GDM1 (cell line): Measurements from ENCODE around the gene LMBR1L.
"Not testable (repeated sequence)": the region's sequence is repeated elsewhere in the genome, so short reads cannot be mapped to it uniquely, and the experiment has no call there.

Experiments
- DNase-seq: peaks from one replicate; lab custom pipeline; 2025; lab: John Stamatoyannopoulos, UW

LMBR1L gene

DNA sequence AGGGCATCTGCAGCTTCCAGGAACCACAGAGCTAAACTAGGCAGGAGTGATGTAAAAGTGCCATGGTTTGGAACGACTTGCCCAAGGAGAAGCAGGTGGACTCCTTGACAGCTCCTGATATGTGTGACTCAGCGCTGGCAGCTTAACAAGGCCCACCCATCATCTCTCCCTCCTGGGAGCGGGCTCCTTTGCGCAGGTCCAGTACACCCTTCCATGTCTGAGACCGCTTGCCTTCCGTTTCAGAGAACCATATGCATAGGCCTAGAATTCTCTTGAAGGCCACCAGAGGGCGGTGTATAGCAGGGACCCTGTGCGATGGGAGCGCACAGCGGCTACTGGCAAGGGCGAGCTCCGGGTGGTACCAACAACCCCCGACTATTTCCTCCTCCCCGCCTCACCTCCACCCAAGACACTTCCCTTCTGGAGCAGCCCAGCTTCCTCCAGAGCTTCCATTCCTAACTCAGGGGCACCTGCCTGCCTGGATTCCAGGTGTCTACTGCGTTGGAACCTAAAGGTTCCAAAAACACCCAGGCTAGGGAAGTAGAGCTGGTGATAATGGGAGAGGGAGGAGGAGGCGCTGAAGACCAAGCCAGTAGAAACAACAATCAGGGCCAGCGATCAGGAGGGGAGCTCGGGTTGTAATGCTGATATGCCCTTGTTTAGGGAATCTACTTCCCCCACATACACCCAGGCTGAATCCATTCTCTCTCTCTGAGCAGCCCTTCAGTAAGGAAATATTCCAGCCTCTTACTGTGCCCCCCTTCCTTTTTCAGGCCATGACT lies 22.3 kb downstream of the LMBR1L start:
- peak; percentile 76 for DNase-seq

DNA sequence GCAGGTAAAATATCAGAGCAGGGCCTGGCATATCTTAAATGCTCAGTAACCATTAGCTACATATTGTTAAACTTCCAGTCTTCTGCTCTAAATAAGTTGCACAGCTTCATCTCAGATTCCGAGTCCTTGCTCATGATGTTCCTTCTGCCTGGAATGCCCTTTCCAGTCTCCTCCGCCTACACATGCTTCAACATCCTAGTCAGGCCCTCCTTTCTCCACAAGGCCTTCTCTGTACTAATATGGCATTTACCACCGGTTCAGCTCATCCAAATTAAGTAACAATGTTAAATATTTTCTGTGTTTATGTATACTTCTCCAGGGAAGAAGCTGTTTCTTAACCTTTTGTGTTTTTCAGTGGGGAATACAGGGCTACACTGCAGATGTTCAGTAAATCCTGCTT lies 24.5 kb downstream of the LMBR1L start:
- no peak for DNase-seq

DNA sequence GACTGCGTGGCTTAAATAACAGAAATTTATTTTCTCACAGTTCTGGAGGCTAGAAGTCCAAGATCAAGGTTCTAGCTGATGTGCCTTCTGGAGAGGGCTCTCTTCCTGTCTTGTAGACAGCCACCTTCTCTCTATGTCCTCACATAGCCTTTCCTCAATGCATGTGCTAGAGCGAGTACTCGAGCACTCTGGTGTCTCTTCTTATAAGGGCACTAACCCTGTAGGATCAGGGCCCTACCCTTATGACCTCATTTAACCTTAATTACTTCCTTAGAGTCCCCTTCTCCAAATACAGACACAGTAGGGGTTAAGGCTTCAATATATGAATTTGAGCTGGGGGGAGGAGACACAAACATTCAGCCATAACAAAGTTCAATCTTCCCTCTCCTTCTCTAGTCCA lies 26.2 kb downstream of the LMBR1L start:
- DNase-seq: no peak

DNA sequence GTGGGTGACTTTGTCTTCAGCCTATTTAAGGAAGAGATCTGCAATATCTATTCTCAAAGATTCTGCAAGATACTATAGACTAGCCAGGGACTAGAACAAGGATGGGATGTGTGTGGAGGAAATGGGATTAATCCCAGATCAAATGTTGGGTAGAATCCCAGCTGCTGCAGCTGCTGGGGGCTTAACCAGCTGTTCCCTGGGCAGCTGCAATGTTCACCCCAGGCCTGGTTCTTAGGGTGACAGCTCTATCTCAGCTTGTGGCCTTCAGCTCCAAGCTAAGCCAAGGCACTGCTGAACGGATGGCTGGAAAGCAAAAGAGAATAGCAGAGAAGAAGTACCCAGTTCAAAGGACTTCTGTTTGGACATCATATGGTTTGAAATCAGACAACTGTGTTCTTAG lies 30.9 kb downstream of the LMBR1L start:
- DNase-seq: no peak

DNA sequence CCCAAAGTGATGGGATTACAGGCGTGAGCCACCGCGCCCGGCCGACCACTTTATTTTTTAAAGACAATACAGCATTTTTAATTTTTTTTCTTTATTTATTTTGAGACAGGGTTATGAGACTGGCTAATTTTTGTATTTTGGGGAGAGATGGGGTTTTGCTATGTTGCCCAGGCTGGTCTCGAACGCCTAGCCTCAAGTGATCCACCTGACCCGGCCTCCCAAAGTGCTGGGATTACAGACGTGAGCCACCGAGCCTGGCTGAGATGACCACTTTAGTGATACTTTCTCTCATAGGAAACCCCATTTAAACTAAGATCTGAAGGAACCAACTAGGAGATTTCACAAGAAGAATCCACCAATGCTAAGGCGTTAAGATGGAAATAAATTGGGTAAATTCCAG lies 39.7 kb downstream of the LMBR1L start:
- no peak for DNase-seq

DNA sequence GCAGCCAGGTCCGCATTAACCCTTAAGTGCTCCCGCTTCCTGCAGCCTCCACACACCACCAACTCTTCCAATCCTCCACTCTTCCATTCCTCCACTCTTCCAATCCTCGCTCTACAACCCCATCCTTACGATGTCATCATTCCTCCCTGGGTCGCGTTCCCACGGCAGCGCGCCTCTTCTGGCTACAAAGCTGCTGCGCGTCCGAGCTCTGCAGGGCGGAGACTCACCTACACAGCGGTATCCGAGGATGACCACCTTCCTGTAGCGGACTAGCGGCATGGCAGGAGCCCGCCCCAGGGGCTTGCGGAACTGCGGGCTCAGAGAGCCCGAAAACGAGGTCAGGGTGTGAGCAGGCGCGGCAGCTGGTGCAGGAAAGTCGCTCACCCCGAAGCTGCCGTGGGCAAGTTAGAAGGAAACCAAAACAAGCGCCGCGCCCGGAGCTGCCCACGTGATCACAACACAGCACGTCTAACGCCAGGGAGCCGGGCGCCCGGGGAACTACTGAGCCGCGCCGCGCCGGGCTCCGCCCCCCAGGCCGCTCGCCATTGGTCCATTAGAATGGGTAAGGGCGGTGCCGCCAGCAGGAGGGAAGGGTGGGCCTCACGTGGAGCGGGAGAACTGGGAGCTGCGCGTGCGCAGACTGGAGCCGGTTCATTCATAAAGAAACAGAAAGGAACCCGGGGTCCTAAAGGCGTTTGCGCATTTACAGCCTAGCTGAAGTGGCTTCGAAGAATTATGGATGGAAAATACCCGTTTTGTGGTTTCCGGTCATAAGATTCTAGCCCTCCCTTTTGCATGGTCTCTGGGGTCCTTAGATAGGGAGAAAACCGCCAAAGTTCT lies 40.9 kb downstream of the LMBR1L start, which contains the start of gene RHEBL1:
Gene RHEBL1, minus strand, starts transcription at position 473 of the 840 bp plus-strand sequence. Its CDS starts 194 bp downstream, at position 279.
- peak; percentile 96 for DNase-seq

DNA sequence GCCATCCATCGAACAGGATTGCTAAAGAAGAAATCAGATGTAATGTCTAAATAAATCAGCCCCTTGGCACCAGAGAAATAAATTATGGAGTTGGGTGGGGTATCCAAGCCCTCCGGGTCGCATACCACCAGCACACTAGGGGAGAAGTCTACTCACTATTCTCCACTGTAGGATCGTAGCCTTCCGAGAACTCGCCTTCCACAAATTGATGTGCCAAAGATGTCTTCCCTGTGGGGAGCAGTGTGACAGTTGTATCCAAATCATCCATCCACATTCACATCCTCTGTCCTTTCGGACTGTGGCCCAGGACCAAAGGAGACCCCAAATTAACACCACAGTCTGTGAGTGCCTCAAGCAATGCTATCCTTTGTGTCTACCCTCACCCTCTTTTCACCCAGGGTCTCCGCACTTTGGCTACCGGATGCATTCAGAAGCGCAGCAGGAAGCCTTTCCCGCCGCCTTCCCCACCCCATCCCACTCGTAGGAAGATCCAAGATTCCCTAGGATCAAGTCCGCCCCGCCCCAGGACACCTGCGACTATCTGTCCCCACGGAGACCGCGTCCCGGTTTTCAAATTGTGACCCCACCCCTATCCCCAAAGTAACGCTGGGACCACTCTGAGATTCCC lies 41.7 kb downstream of the LMBR1L start:
- no peak for DNase-seq

DNA sequence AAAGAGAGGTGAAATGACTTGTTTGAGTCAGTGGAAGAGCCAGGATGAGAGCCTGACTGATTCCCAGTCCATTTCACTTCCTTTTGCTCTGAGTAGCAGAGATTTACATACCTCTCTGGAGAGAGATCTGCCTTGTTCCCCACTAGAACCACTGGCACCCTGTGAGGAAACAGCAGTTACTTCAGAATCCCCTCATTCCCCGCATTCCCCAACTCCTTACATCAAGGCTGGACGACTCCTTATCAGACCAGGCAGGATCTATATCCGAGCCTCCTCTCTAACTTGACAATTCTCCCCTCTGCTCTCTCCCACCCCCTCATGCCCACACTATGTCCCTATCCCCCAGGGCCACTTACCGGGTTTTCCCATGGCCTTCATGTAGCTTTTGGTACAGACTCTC lies 44.5 kb downstream of the LMBR1L start:
- no peak for DNase-seq

DNA sequence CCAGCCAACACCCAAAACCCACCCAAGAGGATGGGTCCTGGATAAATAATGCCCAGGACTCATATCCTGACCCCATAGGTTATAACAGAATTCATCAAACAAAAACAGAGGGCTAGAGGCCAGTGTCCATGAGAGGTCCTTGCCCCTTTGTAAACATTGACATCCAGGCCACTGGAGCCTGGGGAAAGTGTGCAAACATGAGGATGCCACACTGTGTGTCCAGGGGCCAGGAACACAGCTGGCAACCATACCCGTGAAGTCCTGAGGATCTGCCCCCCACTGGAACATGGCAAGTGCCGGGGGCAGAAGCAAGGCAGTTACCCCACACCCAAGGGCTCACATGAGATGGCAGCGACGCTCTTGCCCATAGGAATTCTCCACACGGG lies 45.9 kb downstream of the LMBR1L start:
- DNase-seq: no peak

DNA sequence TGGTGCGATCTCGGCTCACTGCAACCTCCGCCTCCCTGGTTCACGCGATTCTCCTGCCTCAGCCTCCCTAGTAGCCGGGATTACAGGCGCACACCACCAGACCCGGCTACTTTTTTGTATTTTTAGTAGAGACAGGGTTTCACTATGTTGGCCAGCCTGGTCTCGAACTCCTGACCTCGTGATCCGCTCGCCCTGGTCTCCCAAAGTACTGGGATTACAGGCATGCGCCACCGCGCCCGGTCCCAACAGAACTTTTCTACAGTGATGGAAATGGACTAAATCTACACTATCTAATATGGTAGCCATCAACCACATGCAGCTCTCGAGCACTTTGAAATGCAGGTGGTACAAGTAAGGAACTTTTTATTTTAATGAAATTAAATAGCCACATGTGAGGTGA lies 48.7 kb downstream of the LMBR1L start:
- not testable (repeated sequence) for DNase-seq

DNA sequence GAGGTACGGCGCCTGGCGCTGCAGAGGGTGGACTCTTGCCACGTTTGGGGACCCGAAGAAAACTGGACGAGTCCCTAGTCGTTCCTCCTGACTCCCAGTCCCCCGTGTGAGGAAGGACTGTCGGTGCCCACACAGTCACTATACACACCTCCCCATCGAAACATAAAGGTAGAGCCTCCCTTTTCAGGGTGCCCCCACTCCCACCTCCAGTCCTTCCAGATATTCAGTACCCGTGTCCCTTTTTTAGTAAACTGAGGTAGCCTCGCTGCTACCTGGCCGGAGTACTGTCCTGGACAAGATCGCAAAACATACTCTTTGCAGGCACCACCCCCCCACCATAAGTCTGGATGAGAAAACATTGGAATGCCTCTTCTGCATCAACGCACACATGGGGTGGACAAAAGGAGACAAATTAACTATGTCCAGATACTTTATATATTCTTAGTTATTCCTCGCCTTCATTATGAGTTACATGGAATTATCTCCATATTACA lies 49.4 kb downstream of the LMBR1L start:
- DNase-seq: peak; percentile 24

DNA sequence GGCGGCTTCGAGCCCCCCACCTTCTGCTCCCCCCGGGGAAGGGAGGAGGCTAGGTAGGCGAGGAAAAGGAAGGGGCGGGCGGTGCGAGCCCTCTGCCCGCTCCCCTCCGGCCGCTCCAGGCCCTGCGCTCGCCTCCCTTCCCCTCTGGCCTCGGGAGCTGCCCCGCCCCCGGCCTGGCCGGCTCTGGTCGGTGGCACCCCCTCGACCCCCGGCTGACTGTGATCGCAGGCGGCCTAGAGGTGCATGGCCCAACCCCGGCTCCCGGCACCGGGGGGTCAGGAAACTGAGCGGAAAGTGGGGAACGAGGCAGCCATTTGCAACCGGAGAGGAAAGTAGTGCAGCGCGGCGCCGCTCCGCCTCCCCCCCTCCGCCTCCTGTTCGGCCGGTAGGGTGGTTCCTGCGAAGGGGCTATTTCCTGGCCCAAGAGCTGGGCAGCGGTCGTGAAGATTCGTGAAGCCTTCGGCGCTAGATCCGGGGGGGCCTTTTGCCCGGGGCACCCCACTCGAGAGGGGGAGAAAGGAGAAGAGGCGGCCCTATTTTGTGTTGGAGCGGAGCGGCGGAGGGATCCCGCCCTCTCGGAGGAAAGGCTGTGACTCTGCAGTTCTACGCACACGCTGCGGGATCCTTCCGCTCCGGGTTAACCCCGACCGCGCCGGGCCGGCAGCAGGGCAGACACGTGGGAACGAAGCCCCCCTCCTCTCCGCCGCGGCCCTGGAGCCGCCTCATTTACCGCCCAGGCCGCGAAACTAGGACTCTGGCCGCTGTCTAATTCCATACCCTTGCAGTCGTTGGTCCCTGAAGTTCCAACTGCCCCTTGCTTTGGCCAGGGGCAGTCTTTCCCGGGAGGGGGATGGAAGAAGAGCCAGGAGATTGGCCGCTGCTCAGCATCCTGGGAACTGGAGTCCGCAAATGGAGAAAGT lies 50.1 kb downstream of the LMBR1L start, which contains the start of gene KMT2D:
Gene KMT2D, minus strand, starts transcription at position 558 of the 920 bp plus-strand sequence. CDS start 5,470 bp downstream, outside the sequence.
- DNase-seq: peak; percentile 87

DNA sequence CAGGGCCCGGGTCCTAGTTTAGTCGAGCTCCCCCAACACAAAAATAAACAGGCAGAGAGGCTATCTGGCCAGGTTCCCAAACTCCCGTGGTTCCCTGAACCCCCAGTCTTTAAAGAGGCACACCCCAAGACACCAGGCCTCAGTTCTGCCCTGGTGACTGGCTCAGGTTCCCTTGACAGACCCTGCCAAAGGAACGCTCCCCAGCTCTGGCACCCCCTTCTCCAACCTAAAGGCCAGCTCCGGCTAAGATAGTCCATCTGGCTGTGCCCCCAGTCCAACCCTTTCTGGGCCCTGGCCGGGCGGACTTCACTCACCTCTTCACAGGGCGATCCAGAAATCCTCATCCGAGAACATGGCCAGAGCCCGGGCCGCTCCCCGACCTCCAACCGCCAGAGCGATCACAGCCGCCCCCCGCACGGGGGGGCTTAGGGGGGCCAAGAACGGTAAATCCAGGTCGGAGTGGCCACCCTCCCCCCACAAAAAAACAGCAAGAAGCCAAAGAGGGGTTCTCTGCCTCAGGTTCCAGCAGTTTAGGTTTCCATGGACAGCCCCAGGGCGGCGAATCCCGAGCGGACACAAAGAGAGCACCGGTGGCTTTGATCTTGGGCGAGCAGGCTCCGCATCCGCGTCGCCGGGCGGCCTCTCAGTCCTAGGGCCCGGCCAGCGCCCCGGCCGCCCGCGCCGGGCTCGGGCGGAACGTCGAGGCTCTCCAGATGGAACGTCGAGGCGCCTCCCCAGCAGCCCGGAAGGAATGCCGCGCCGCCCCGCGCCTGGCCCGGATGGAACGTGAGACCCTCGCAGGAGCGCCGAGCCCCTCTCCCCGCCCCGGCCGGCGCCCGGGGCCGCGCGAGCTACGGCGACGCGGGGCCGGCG lies 51.1 kb downstream of the LMBR1L start:
- DNase-seq: no peak

DNA sequence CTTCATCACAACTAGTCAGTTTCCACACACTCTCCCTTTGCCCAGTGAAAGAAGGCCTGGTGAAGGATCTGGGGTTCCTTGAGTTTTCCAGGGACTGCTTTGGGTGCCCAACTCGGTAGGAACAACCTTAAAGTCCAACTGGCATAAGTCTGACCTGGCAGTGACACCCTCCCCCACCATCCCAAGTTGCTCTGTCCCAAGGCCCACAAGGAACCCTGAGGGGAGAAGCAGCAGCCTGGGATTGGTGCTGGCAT lies 51.7 kb downstream of the LMBR1L start:
- DNase-seq: no peak

DNA sequence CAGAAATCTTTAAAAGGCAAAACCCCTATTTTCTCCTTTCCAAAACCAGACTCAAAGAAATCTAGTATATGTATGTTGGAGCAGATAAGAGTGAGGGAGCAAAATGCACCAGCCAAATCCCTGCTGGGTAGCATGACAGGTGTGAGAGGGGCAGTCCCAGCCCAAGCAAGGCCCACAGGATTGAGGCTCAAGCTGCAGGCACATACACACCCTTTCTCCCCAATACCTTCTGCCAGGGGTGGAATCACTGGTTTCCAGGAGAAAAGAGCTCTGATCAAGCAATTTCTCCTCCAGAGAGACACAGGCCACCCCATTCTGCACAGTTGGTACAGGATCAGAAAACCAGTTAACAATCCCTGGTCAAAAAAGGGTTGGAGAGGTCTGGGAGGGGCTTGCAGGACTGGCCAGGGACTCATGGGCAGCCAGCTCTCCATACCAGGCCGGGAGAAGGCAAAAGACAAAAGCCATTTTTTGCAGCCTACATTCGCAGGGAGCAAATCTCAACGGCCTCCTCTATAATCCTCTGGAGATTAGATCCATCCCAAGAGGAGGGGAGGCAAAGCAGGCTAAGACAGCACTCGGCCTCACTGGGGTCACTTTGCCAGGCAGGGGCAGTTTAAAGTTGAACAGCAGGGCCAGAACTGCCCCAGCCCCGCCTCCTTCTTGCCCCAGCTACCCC lies 52.1 kb downstream of the LMBR1L start:
- DNase-seq: no peak

DNA sequence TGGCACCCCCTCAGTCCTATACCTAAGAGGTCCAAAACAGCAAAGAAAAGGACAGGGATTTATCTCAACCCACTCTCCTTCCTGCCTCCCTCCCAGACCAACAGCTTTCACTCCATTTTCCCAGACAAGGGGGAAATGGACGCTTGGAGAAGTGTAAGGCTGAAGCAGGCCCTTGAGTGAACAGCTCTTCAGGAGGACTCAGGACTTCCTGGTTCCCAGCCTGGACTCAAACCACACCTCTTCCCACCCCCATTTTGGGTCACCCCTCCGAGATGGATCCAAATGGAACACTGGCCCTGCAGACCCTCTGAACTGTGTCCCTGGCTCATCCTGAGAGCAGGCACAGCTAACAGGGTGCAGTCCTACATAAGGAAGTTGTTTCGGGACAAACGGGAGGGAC lies 52.8 kb downstream of the LMBR1L start:
- DNase-seq: peak; percentile 2

DNA sequence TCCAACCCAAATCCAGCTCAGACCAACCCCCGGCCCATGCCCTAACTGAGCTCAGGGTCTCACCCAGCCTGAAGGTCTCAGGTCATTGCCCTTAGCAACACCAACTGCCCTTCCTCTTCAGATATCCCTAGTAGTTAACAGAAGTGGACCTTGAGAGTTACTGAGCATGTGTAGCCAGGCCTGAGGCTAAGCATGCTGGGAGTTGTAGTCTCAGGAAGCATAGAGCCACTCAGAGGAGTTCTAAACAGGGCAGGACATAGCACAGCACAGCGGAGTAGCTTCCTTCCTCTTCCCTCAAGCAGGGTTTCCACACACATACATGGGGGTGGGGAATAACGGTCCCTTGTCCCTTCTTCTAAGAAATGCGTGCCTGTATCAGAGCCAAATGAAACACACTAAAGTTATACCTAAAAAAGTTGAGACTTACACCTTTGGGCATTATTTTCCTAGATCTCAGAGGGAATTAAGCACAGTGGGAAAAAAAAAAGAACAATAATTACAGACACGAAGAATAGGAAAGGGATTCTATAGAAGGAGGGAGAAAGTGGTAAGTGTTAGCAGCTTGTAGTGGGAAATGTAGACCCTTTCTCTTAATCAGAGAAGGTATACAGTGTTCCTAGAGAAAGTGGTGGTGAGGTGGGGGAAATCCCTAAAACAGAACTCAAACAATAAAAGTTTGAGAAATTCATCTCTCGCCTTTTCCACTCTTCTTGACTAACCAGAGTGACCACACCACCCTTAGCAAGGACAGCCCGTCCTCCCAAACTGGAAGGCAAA lies 54.5 kb downstream of the LMBR1L start:
- DNase-seq: peak; percentile 87

DNA sequence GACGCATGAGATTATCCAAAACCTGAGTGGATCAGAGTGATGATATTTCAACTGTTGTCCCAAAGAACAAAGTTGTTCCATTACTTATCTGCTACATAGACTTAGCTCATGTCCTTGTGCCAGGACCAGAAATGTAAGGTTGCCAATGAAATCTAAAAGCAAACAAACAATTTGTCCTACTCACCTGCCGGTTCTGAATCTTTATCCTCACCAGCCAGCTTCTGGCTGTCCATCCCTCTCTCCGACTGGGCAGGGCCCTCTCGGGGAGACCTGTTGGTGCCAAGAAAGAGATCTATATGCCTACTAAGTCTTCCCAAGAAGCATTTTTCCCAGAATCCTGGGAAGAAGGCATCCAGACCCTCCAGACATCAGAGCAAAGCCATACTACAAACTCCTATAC lies 55.6 kb downstream of the LMBR1L start:
- no peak for DNase-seq

DNA sequence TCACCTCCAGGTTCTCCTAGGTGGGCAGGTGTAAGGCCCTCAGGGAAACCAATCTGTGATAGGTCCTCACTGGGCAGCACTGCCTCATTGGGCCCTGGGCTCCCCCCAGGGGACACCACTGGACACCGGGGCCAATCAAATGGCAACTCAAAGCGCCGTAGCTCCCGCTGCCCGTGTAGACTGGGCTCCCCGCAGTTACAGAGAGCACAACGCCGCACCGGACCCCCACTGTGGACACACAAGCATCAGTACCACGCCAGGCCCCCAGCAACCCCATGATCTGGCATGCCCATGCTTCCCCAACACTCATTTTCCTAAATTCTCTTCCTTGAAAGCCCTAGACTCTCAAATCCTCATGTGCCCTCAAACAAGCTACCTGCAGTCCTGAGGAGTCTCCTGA lies 56.1 kb downstream of the LMBR1L start:
- no peak for DNase-seq
